GM10847 (cell line): Measurements from ENCODE around the gene MOB4.
A peak's percentile ranks its signal among the peaks of the same experiment; 100 is the strongest.

ENCODE experiments used
- POLR2A ChIP-seq: IDR thresholded peaks from 2 replicates; pipeline ENCODE4 v1.6.1; 2011; ENCODE audit not compliant: insufficient read length; ENCODE audit errors: extremely low read depth

The MOB4 gene

GRCh38 chr2:197515739-197516392 lies at the start of gene MOB4:
MOB4 (plus strand) TSS chr2:197516066; CDS start chr2:197516087, 21 bp downstream.
- peak; percentile 96 for TF ChIP-seq POLR2A

GRCh38 chr2:197472166-197472565 lies 43.7 kb upstream of the MOB4 start:
- no peak for TF ChIP-seq POLR2A

GRCh38 chr2:197477797-197478196 lies 38.1 kb upstream of the MOB4 start:
- no peak for TF ChIP-seq POLR2A

- TF ChIP-seq POLR2A, result no peak
Observed at GRCh38 chr2:197480165-197481036, 35.5 kb upstream of the MOB4 start.

GRCh38 chr2:197486175-197486574 lies 29.7 kb upstream of the MOB4 start:
- no peak for TF ChIP-seq POLR2A

- no peak for TF ChIP-seq POLR2A
Observed at GRCh38 chr2:197487385-197487784, 28.5 kb upstream of the MOB4 start.

GRCh38 chr2:197495433-197496134 lies 20.3 kb upstream of the MOB4 start:
- TF ChIP-seq POLR2A, result no peak

GRCh38 chr2:197496695-197497094 lies 19.2 kb upstream of the MOB4 start:
- no peak for TF ChIP-seq POLR2A

- TF ChIP-seq POLR2A, result no peak
Observed at GRCh38 chr2:197497326-197497725, 18.5 kb upstream of the MOB4 start.

GRCh38 chr2:197498235-197498936 lies 17.5 kb upstream of the MOB4 start:
- no peak for TF ChIP-seq POLR2A

- no peak for TF ChIP-seq POLR2A
Observed at GRCh38 chr2:197498937-197499593, 16.8 kb upstream of the MOB4 start.

- TF ChIP-seq POLR2A, result peak; percentile 96
Observed at GRCh38 chr2:197499594-197500502, 16.0 kb upstream of the MOB4 start, which contains the start of the genes HSPD1 and HSPE1. HSPD1 (minus strand) TSS chr2:197499840; CDS start chr2:197498848, 992 bp downstream. HSPE1 (plus strand) TSS chr2:197500379; CDS start chr2:197500437, 58 bp downstream.

GRCh38 chr2:197500503-197501131 lies 15.2 kb upstream of the MOB4 start:
- TF ChIP-seq POLR2A, result no peak
